ENCODE data around the gene KIAA1549.
A peak's percentile ranks its signal among the peaks of the same experiment; 100 is the strongest.

Gene KIAA1549

GRCh38 chr7:138885383-138886147 lies 95.6 kb downstream of the KIAA1549 start:
- no peak overlapping the region for H3K4me3 ChIP-seq (ENCODE audit: control insufficient read depth, low read depth, low read length)
- DNase-seq (ENCODE audit: low read depth) = no peak
- peak; percentile 25 for TF ChIP-seq CTCF (IDR thresholded peaks at IDR 0.05; ENCODE audit: control insufficient read depth, insufficient read depth, low read depth, low read length, missing control alignments)

GRCh38 chr7:138882249-138882648 lies 98.9 kb downstream of the KIAA1549 start:
- H3K4me3 ChIP-seq (ENCODE audit: control insufficient read depth, low read depth, low read length) = no peak overlapping the region
- no peak for DNase-seq (ENCODE audit: low read depth)
- no peak for TF ChIP-seq CTCF (IDR thresholded peaks at IDR 0.05; ENCODE audit: control insufficient read depth, insufficient read depth, low read depth, low read length, missing control alignments)

GRCh38 chr7:138881579-138882188 lies 99.5 kb downstream of the KIAA1549 start:
- H3K4me3 ChIP-seq (ENCODE audit: control insufficient read depth, low read depth, low read length) = no peak overlapping the region
- DNase-seq (ENCODE audit: low read depth) = no peak
- no peak for TF ChIP-seq CTCF (IDR thresholded peaks at IDR 0.05; ENCODE audit: control insufficient read depth, insufficient read depth, low read depth, low read length, missing control alignments)

GRCh38 chr7:138880881-138881578 lies 100.2 kb downstream of the KIAA1549 start:
- no peak for TF ChIP-seq CTCF (IDR thresholded peaks at IDR 0.05; ENCODE audit: control insufficient read depth, insufficient read depth, low read depth, low read length, missing control alignments)
- DNase-seq (ENCODE audit: low read depth) = no peak
- no peak overlapping the region for H3K4me3 ChIP-seq (ENCODE audit: control insufficient read depth, low read depth, low read length)

GRCh38 chr7:138879356-138879755 lies 101.8 kb downstream of the KIAA1549 start:
- TF ChIP-seq CTCF (IDR thresholded peaks at IDR 0.05; ENCODE audit: control insufficient read depth, insufficient read depth, low read depth, low read length, missing control alignments) = no peak
- no peak overlapping the region for H3K4me3 ChIP-seq (ENCODE audit: control insufficient read depth, low read depth, low read length)
- DNase-seq (ENCODE audit: low read depth) = no peak

GRCh38 chr7:138878856-138879255 lies 102.3 kb downstream of the KIAA1549 start:
- TF ChIP-seq CTCF (IDR thresholded peaks at IDR 0.05; ENCODE audit: control insufficient read depth, insufficient read depth, low read depth, low read length, missing control alignments) = no peak
- no peak overlapping the region for H3K4me3 ChIP-seq (ENCODE audit: control insufficient read depth, low read depth, low read length)
- DNase-seq (ENCODE audit: low read depth) = no peak

Data from AG09309 (cell line).